Activated naive CD4-positive, alpha-beta T cell treated with Interleukin-2 at 50 U/mL for 16 hours (primary cell): Measurements from ENCODE around the gene KLHL25.

Experiments used
- DNase-seq: peaks from one replicate; pipeline ENCODE4 v3.0.0-alpha.2; 2020

The KLHL25 gene

DNA sequence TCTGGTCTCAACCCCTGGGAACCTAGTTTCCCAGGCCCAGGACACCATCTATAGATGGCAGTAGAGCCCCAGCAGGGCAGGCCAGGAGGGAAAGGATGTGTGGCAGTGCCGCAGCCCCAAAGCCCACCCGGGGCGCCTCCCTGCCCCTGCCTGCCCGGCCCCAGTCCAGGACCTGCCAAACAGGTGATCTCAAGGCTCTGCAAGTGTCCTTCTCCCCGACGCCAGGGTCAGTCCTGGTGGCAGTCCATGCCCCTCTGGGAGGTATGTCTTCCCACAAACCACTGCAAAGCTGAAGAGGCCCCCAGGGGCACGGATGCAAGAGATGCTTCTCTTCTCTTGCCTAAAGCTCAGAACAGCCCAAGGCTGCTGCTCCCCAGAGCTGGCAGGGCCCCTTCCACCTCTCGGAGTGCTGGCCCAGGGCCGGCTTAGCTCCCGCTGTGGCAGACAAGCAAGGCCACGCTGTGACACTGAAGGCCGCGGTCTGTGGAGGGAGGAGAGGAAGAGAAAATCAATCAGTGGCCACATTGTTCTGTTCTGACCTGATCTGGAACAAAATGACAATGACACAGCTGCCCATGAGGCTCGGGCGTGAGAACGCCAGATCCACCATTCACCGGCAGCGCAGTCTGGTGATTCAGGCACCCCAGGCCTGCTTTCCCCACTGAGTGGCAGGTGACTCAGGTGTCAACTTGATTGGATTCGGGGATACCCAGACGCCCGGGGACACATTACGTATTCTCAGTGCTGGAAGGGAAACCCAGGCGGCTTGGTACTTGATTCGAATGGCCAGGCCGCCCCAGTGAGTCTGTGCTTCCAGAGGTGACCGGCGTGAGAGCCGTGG lies 34.0 kb downstream of the KLHL25 start:
- no peak for DNase-seq

DNA sequence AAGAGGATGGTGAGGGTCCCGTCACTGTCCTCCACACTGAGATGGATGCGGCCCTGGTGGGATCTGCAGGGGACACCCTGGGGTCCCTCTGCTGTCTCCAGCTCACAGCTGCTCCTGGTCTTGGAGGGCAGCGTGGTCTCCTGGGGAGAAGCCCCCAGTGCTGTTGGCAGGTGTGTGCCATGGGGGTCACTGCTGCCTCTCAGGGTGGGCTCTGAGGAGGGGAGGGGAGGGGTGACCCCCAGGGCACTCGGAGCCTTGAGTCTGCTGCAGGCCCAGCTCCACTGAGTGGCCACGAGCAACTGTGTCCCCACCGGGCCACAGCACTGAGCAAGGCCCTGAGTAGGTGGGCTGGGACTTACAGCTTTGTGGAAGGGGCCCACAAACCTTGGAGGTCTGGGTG lies 34.7 kb downstream of the KLHL25 start:
- no peak for DNase-seq

DNA sequence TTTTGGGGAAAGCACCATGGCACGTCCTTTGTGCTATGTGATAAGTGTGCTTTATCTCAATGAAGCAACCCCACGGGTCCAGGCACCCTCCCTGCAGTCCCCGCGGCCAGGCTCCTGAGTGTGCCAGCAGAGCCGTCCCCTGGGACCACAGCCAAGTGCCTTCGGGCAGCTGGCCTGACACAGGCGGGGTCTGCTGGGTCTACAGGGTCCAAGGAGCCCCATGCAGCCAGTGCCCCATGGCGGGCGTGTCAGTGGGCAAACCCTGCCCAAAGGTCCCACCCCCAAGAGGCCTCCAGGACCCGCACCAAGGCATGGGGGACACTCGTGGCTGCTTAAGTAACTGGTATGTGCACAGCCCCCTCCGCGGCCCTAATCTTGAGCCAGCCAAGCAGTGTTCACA lies 35.3 kb downstream of the KLHL25 start:
- no peak for DNase-seq

DNA sequence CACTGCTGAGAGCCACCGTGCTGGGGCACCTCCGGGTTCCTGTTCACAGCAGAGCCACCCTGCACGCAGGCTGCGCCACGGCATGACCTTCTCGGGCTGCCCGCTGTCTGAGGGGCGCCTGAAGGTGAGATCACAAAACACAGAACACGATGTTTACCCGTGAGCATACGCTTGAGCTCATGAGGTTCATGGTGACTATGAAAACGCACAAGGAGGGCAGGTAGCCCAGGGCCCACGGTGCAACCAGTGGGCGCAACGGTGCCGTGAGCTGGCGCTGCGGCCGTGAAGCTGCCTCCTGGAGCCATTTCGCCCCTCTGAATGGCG lies 36.1 kb downstream of the KLHL25 start:
- no peak for DNase-seq

DNA sequence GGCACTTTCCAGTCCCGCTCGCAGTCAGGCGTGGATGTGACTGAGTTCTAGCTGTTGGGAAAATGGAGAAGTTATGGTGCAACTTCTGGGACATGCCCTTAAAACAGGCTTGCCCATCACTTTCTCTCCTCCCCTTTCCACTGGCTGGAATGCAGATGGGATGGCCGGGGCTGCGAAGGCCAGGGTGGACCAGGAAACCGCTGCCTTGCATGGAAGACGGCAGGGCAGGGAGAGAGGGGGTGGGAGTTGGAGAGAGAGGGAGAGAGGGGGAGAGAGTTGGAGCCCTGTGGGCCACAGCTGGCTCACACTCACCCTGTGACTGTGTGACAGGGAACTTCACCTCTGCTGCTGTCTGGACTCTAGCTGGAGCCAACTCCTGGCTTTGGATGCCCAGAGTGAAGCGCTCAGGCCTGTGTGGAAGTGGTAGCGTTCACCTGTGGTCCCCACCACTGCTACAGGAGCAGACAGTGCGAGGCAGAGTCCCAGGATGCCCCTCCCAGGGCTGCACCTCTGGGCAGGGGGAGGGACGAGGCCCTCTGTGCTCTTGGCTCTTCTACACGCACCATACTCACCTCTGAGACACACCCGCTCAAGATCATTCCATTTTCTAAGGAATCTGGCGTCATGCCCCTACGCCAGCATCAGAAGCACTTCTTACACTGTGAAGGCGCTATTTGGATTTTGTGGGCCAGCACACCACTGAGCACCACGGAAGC lies 36.6 kb downstream of the KLHL25 start:
- DNase-seq: no peak

DNA sequence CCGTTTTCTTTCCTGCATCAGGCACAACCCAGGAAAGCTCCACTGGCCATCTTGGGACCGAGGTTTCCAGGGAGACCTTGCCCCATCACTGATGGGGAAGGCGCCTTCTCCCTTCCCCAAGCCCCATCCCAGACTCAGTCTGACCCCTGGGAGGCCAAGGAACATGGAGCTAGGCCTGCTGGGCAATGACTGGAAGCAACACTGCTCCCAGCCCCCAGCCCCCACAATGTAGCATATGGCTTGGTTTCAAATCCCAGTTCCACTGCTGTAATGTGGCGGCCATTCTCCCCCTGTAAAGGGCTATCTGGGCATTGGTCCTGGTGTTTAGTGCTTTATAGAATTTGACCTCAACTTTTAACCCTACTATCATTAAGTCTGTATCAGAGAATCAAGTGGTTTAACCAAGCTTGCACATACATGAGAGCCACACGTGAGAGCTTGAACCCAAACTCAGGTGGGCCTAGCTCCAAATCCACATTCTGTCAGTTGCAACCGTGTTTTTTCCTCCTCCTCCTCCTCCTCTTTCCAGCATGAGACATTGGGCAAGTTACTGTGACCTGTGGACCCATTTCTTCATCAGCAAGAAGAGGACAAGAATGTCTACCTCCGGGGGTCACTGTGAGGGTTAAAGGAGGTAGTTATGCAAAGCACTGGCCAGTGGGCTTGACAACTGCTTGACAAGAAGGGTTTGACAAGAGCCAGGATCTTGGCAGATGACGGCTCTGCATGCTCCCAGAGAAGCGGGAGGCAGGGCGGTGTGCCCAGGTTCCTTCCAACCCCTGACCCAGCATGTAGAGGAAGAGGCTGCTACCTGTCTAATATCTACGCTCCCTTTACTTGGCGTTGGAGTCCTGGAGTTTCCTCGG lies 37.4 kb downstream of the KLHL25 start:
- no peak for DNase-seq

DNA sequence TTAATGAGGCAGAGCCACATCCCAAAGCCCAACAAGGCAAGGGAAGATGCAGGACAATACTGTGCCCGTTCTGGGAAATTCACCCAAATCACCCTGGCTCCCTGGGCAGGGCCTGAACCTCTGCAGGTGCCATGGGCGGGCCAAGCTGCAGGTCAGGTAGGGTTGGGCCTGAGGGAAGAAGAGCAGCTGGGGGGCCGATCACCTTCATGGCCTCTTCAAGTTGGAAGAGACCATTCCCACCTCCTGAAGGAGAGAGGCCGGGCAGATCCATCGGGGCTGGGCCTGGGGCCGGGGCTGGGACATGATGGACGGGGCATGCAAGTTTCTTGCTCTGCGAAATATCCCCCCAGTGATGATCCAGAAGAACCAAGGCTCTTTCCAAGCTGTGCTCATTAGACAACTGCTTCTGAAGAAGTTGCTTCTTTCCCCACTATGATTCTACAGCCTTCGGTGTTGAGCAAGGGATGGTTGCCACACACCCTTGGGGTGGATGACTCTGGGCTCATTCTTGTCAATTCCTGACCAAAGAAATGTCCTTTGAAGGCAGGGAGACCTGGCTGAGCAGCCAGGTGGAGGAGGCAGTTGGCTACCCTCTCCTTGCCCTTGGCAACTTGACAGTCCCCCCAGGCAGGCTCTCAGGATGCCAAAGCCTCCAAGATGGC lies 38.2 kb downstream of the KLHL25 start:
- no peak for DNase-seq

DNA sequence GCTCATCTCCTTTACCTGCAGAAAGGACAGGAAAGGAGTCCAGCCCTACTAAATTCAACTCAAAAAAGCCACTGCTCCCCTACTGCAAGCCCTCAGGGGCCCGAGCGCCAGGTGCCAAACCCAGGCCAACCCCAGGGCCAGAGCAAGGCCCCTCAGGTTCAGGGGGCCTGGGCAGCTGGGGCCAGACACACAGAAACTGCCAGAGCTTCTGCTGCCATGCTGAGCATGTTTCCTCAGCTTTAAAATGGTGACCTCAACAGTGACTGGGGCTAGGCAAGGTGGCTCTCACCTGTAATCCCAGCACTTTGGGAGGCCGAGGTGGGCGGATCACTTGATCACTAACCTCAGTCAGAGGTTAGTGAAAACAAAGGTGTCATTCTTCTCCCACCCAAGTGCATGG lies 38.8 kb downstream of the KLHL25 start:
- no peak for DNase-seq

DNA sequence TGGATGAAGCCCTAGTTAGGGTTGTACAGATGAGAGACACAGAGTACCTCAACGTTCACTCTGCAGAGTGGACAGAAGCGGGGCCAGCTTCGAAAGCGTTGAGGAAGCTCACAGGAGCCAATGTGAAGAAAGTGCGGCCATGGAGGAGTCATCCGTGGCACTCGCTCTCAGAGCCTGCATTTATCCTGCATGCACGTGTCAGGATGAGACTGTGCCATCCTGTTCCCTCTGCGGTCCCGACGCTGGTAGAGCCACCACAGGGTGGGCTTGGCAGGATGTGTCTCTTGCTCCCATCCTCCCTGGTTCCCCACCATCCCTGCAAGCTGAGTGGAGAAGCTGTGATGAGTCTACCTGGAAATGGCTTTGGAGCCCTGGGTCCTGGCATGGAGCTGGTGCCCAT lies 39.3 kb downstream of the KLHL25 start:
- no peak for DNase-seq

DNA sequence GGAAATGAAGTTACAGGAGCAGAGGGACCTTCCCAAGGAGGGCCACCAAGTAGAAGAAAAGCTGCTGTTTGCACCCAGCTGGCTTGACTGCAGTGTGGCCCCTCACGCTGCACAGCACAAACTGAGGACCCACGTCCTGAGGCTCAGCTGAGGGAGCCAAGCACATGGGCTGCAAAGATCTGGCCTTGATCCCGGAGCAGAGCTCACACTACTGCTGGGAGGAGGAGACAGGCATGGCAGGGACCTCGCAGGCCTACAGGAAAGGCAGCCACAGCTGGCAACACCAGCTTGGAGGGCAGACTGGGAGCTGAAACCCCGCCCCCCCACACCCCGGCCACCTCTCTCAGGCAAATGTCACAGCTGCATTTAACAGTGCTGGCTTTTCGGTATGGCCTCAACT lies 39.7 kb downstream of the KLHL25 start:
- DNase-seq: no peak

DNA sequence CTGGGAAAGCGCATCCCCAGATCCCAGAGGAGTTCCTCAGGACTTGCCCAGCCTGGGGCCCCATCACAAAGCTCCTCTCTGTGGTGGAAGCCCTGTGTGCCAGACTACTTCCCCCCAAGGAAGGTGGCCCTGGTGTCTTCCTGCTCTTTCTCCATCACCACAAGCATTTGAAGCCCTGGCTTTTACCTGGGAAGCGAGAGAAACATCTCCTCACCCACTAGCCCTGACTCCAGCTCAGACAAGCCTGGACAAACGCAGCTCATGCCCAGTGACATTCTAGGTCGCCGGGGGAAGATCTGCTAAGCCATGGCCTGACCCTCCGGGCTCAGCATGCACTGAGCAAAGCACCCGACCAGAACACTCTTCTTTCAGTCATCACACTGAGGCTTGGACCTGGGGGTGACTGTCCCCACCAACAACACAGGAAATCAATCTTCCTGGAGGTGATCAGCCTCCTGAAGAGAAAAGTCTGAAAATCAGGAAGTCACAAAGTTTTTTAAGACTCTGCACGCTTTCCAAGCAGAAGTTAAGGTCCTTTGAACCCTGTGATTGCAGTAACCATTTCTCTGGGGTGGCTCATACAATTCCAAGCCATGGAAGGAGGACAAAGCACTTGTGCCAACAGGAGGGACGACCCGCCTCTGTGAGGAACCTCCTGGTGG lies 40.8 kb downstream of the KLHL25 start:
- no peak for DNase-seq

DNA sequence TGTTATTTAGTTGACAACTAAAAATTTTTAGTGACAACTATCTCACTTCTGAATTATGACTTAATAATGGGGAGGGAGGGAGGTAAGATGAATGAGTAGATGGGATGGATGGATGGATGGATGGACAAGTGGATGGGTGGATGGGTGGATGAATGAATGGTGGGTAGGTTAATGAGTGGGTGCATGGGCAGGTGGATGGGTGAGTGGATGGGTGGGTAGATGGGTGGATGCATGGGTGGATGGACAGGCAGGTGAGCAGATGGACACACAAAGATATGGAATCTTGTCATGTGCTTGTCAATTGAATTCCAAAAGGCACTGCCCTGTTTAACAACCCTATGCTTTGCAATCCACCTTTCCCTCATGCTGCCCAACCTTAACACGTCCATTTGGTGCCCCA lies 41.5 kb downstream of the KLHL25 start:
- no peak for DNase-seq

DNA sequence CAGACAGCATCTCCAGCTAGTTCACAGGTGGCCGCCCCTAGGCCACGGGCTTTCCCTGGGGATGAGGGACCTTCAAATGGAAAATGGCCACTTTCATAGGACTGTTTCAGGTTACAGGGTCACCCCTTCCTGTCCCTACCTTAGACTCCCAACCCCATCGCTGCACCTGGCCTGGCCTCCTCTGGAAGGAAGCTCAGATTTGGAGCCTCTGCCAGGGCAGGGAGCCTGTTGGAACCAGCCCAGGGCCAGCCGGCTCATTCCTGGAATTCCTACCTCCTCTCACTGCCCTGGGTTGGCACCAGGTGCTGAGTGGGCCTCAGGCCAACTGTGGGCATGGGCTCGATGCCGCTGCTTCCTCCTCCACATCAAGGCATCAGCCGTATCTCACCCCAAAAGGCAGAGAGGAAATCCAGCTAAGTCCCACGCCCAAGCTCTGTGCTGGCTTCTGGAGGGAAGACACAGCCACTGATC lies 42.2 kb downstream of the KLHL25 start:
- no peak for DNase-seq

DNA sequence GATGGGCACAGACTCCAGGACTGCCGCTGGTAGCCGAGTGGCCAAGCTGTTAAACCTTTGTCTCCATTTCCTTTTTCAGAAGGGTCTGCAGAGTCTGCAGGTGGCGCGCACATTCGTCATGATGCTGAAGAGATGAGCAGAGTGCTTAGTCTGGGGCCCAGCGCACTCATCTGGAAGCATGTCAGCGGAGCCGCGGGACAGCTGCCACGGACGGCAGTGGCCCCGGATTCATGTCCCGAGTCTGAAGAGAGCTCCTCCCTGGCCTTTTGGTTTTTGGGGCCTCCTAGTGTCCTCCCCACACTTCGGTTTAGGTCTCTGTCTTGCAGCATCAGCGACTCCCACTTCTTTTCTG lies 42.6 kb downstream of the KLHL25 start:
- DNase-seq: no peak

DNA sequence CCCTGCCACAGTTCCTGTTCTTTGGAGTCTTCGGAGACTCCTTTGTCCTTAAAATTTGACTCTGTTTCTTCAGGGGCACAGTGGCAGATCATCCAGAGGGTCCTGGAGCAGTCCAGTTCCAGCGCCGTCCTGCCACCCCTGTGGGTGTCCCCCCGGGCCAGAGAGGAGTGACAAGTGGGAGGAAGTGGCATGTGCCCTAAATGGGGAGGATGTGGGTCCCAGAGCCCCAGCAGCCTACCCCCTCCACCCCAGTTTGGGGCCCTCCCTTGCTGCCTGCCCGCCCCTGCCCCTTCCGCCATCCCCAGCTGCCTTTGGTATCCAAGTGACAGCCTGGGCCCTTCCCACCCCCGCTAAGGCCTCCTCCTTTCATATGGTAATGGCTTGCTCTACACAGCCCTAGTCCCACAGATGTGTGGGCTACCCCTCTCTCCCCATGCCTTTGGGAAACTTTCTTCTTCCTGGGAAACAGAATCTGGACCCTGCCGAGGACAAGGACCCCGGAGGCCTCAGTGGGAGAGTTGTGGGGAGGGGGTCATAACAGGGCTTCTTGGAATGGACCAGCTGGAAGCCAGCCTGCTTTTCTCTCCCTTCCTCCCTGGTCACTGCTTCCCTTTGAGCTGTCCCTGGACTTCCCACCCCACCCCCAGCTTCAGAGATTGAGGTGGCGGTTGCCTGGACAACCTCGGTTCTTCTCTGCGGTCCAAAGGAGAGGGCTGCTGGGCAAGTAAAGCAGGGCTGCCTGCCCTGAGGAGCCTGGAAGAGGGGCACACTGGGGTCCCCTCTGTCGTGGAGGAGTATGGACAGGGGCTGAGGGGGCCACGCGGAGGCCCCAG lies 43.2 kb downstream of the KLHL25 start:
- no peak for DNase-seq

DNA sequence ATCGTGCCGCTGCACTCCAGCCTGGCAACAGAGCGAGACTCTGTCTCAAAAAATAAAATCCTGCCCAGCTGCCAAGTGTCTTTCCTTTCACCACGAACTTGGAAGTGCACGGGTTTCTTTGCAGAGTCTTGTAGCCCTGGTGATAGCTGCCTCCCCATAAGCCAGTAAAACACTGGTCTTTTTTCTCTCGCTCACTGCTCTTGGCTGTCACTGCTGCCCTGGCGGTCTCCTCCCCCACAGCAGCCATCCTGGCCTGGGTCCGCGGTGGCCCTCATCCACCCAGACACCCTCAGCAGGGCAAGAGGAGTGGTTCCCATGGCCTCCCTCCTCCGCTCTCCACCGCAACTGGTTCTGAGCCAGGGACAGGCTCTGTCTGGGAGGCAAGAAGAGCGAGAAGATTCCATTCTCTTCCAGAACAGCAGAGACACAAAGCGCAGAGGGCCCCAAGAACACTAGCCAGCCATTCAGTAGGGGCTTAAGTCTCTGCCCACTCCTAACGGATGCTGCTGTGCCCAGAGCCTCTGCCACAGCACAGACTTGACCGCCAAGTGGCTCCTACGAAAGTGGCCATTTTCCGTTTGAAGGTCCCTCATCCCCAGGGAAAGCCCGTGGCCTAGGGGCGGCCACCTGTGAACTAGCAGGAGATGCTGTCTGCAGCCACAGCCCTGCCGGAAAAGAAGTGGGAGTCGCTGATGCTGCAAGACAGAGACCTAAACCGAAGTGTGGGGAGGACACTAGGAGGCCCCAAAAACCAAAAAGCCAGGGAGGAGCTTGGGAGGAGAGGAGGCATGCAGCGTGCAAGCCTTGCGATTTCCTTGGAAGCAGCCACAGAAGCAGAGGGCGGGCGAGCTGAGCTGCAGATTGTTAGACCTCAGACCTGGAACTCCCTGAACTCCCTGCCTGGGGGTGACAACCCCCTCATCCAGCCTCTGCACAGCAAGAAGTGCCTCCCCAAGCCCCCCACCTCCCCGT lies 44.1 kb downstream of the KLHL25 start:
- no peak for DNase-seq

DNA sequence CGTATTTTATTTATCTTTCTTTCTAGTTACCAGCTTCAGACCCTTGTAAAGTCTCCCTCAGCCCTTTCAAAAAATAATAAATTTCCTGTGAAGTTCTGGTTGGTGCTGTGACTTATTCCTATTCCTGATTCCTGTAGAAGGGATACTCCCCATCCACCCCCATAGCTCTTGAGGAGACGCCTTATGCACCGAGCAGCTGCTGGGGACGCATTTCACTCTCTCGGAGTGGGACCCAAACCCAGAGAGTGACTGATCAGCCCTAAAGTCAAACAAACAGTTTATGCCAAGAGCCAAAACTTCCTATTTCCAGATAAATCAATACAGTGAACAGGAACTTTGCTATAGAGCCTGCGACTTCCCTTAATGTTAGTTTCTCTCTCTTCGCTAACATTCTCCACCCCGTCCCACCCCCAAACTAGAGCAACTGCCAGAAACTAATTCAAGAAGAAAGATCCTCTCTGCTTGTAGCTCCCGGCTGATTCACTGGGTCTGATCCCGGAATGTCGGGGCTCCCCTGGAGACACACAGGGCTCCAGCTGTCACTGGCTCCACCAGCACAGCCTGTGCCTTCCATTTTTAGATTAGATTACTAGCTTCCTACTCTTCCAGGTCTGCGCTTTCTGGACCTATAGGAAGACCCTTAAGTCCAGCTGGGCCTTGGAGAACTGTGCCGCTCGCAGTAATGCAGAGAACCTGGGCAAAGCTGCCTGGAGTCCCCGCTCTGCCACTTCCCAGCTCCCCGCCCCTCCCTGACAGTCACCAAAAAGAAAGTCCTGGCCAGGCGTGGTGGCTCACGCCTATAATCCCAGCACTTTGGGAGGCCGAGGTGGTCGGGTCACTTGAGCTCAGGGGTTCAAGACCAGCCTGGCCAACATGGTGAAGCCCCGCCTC lies 45.2 kb downstream of the KLHL25 start:
- DNase-seq: no peak

DNA sequence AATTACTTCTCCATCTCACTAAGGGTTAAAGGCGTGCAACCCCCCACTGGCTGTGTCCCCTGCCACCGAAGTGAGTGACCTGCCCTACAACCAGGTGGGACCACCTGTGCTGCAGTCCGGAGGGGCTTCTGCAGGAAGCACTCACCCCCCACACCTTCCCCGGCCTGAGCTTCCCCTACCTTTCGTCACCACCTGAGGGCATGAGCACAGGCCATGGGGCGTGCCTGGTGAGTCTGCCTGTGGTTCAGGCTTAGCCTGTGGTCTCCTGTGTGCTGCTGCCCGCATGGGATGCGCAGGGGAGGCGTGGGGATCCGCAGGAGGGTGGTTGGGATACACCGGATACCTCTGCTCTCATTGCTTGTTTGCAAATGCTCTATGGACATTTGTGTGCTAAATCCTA lies 46.0 kb downstream of the KLHL25 start:
- DNase-seq: no peak

DNA sequence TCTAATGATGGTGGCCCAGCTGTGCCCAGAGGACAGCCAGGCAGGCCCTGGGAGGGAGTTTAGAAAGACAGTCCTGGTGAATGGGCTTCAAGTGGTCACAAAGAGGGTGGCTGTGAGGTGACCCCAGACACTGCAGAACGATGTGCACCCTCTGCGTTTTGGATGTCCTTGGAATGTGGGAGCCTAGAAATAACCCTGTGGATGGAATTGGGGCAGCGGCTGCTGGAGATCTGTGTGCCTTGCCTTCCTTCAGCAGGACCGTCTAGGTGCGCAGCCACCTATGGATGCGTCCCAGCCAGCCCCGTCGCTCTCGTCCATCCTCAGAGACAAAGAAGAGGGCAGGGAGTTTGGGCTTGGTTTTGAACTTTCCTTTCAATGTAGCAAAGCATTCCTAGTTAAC lies 46.5 kb downstream of the KLHL25 start:
- no peak for DNase-seq
